HG02798 (cell line): ENCODE results near the gene PPID.
"Not testable (repeated sequence)": the region's sequence is repeated elsewhere in the genome, so short reads cannot be mapped to it uniquely, and the experiment has no call there.

Experiments used
- ATAC-seq: cut with Tn5 transposase; IDR thresholded peaks from one replicate; pipeline ENCODE4 v1.9.1; 2021; ENCODE audit warnings: mild to moderate bottlenecking; ENCODE audit not compliant: unreplicated experiment, poor library complexity

PPID gene

GRCh38 chr4:158739600-158739999, 16.4 kb upstream of the PPID start:
- no peak for ATAC-seq

GRCh38 chr4:158738866-158739265, 15.7 kb upstream of the PPID start:
- no peak for ATAC-seq

- peak; percentile 93 for ATAC-seq
Observed at GRCh38 chr4:158729716-158730559, 6.7 kb upstream of the PPID start.

- ATAC-seq = no peak
Observed at GRCh38 chr4:158728236-158728635, 5.0 kb upstream of the PPID start.

- ATAC-seq = no peak
Observed at GRCh38 chr4:158726633-158727032, 3.4 kb upstream of the PPID start.

- no peak for ATAC-seq
Observed at GRCh38 chr4:158724637-158725036, 1.4 kb upstream of the PPID start.

- ATAC-seq = no peak
Observed at GRCh38 chr4:158722291-158722916, 792 bp downstream of the PPID start.

- no peak for ATAC-seq
Observed at GRCh38 chr4:158721680-158722079, 1.5 kb downstream of the PPID start.

- no peak for ATAC-seq
Observed at GRCh38 chr4:158715802-158716201, 7.4 kb downstream of the PPID start.

GRCh38 chr4:158714937-158715336, 8.3 kb downstream of the PPID start:
- ATAC-seq = no peak

- ATAC-seq = not testable (repeated sequence)
Observed at GRCh38 chr4:158712622-158713021, 10.6 kb downstream of the PPID start.

- no peak for ATAC-seq
Observed at GRCh38 chr4:158710814-158711213, 12.4 kb downstream of the PPID start.

GRCh38 chr4:158704274-158704673, 18.9 kb downstream of the PPID start:
- no peak for ATAC-seq

- ATAC-seq = no peak
Observed at GRCh38 chr4:158688813-158689212, 34.4 kb downstream of the PPID start.

- no peak for ATAC-seq
Observed at GRCh38 chr4:158682066-158682465, 41.1 kb downstream of the PPID start.

- ATAC-seq = no peak
Observed at GRCh38 chr4:158681629-158682028, 41.6 kb downstream of the PPID start.

GRCh38 chr4:158678767-158679166, 44.4 kb downstream of the PPID start:
- no peak for ATAC-seq

- no peak for ATAC-seq
Observed at GRCh38 chr4:158676076-158676475, 47.1 kb downstream of the PPID start.

GRCh38 chr4:158673633-158674032, 49.6 kb downstream of the PPID start:
- ATAC-seq = no peak

- ATAC-seq = peak; percentile 88
Observed at GRCh38 chr4:158671915-158672806, 51.0 kb downstream of the PPID start, which contains the start of gene ETFDH. Gene ETFDH (plus strand): TSS chr4:158672296. CDS start chr4:158672457, 161 bp downstream.

- ATAC-seq = no peak
Observed at GRCh38 chr4:158671665-158671914, 51.6 kb downstream of the PPID start, which contains the start of gene C4orf46. Gene C4orf46 (minus strand): TSS chr4:158671887. CDS start chr4:158671801, 86 bp downstream.
